Activated naive CD8-positive, alpha-beta T cell treated with anti-CD3 and anti-CD28 coated beads, Interleukin-2, amount 50 U/mL, for 24 hours (primary cell): Measurements from ENCODE around the gene SUMO3.
A peak's percentile ranks its signal among the peaks of the same experiment; 100 is the strongest.

ENCODE experiments used
- ATAC-seq: fragments of 150-1000 bp; cut with Tn5 transposase; one replicate; pipeline ENCODE4 v1.10.0; 2021
- DNase-seq: peaks from one replicate; pipeline ENCODE4 v3.0.0; 2021
- H3K27ac Mint-ChIP-seq: one replicate; pipeline ENCODE4 v1.8.0; 2021; ENCODE audit warnings: mild to moderate bottlenecking, mixed read lengths
- H3K27me3 Mint-ChIP-seq: one replicate; pipeline ENCODE4 v1.8.0; 2021; ENCODE audit warnings: mixed read lengths
- H3K36me3 Mint-ChIP-seq: one replicate; pipeline ENCODE4 v1.8.0; 2021; ENCODE audit warnings: low read depth, mixed read lengths
- H3K4me1 Mint-ChIP-seq: one replicate; pipeline ENCODE4 v1.8.0; 2021; ENCODE audit warnings: mixed read lengths
- H3K4me3 Mint-ChIP-seq: one replicate; pipeline ENCODE4 v1.8.0; 2021; ENCODE audit warnings: mild to moderate bottlenecking, moderate library complexity, mixed read lengths
- H3K9me3 Mint-ChIP-seq: one replicate; pipeline ENCODE4 v1.8.0; 2021; ENCODE audit warnings: mixed read lengths

The SUMO3 gene

GRCh38 chr21:44791246-44791645, 26.6 kb downstream of the SUMO3 start:
- H3K4me3 Mint-ChIP-seq = no peak overlapping the region
- no peak for DNase-seq
- peaks cover 51% of the 10 kb centered on the region for H3K36me3 Mint-ChIP-seq
- peaks cover 56% of the 10 kb centered on the region for H3K4me1 Mint-ChIP-seq
- no peaks in the 10 kb centered on the region for H3K27me3 Mint-ChIP-seq
- H3K27ac Mint-ChIP-seq = no peak overlapping the region
- no peaks in the 10 kb centered on the region for H3K9me3 Mint-ChIP-seq
- no peak for ATAC-seq

DNA sequence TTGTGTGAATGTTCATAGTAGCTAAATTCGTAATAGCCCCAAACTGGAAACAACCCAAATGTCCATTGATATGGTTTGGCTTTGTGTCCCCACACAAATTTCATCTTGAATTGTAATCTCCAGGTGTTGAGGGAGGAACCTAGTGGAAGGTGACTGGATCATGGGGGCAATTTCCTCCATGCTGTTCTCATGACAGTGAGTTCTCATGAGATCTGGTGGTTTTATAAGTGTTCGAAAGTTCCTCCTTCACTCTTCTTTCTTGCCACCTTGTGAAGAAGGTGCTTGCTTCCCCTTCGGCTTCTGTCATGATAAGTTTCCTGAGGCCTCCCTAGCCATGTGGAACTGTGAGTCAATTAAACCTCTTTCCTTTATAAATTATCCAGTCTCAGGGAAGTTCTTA, 27.5 kb downstream of the SUMO3 start:
- no peak overlapping the region for H3K4me3 Mint-ChIP-seq
- peak overlapping the region; percentile 52 for H3K27ac Mint-ChIP-seq
- H3K9me3 Mint-ChIP-seq = no peaks in the 10 kb centered on the region
- DNase-seq (no peak), ATAC-seq (no peak)
- peaks cover 53% of the 10 kb centered on the region for H3K36me3 Mint-ChIP-seq
- H3K4me1 Mint-ChIP-seq = peaks cover 53% of the 10 kb centered on the region
- no peaks in the 10 kb centered on the region for H3K27me3 Mint-ChIP-seq

GRCh38 chr21:44789880-44790279, 28.0 kb downstream of the SUMO3 start:
- no peak overlapping the region for H3K4me3 Mint-ChIP-seq
- DNase-seq = no peak
- H3K4me1 Mint-ChIP-seq = peaks cover 52% of the 10 kb centered on the region
- no peaks in the 10 kb centered on the region for H3K27me3 Mint-ChIP-seq
- peak; percentile 41 for ATAC-seq
- no peak overlapping the region for H3K27ac Mint-ChIP-seq
- no peaks in the 10 kb centered on the region for H3K9me3 Mint-ChIP-seq
- H3K36me3 Mint-ChIP-seq = peaks cover 56% of the 10 kb centered on the region

GRCh38 chr21:44785620-44786335, 32.1 kb downstream of the SUMO3 start:
- Mint-ChIP-seq H3K4me3 (no peak overlapping the region), H3K36me3 (peaks cover 42% of the 10 kb centered on the region), H3K4me1 (peaks cover 24% of the 10 kb centered on the region), H3K27me3 (no peaks in the 10 kb centered on the region), H3K9me3 (no peaks in the 10 kb centered on the region), H3K27ac (no peak overlapping the region)
- DNase-seq (no peak), ATAC-seq (no peak)

DNA sequence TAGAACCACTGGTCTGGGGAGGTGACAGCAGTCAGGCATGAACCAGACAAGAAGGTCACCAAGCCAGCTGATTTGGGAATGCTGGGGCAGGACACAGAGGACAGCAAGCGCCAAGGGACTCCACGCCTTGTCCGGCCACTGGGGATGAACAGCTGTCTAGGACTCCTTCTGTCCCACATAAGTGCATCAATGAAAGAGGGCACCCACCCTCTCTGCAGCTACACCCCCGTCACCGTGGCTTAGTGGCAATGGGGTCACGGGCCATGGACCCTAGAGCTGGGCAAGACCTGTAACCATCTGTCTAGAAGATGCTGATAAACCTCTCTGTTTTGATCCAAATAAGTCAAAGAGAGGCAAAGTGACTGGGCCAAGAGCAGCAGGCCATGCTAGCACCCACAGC, 33.1 kb downstream of the SUMO3 start:
- Mint-ChIP-seq H3K4me1 (peaks cover 22% of the 10 kb centered on the region), H3K4me3 (no peak overlapping the region), H3K36me3 (peaks cover 42% of the 10 kb centered on the region), H3K27ac (no peak overlapping the region), H3K9me3 (no peaks in the 10 kb centered on the region), H3K27me3 (no peaks in the 10 kb centered on the region)
- DNase-seq = no peak
- no peak for ATAC-seq

- DNase-seq (no peak), ATAC-seq (no peak)
- Mint-ChIP-seq H3K27ac (no peak overlapping the region), H3K36me3 (peaks cover 49% of the 10 kb centered on the region), H3K4me3 (no peak overlapping the region), H3K4me1 (peaks cover 19% of the 10 kb centered on the region), H3K27me3 (no peaks in the 10 kb centered on the region), H3K9me3 (no peaks in the 10 kb centered on the region)
Observed at GRCh38 chr21:44783020-44783696, 34.7 kb downstream of the SUMO3 start.

DNA sequence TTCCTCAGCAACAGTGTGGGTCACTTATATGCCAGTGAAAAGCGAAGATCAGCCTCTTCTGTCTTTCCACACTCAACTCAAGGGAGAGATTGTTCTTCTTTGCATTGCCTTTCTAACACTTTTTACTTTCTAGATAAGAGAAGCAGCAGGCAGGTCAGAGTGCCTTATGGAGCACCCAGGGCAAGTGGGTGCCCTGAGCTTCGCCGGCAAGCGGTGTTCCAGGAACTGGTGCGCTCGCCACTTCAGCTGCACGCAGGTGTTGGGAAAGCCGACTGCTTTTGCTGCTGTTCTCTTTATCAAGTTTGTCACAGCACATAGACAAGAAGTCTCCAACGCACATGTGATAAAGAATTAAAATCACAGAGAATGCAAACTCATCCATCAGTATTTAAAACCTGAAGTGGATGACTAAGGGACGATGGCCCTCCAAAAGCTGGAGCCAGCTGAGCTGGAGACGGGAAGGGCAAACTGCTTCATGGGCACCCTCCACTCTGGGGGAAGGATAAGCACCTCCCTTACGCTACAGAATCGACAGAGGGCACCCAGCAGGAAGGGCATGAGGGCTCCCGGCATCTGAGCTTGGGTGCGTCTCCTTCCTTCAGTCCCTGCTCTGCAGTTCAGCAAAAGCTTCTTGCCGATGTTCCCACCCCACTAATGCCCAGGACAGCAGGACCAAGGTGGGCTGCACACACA, 36.9 kb downstream of the SUMO3 start:
- H3K4me3 Mint-ChIP-seq = no peak overlapping the region
- no peak for DNase-seq
- H3K4me1 Mint-ChIP-seq = peaks cover 16% of the 10 kb centered on the region
- H3K27ac Mint-ChIP-seq = no peak overlapping the region
- H3K27me3 Mint-ChIP-seq = no peaks in the 10 kb centered on the region
- no peaks in the 10 kb centered on the region for H3K9me3 Mint-ChIP-seq
- peaks cover 49% of the 10 kb centered on the region for H3K36me3 Mint-ChIP-seq
- no peak for ATAC-seq

DNA sequence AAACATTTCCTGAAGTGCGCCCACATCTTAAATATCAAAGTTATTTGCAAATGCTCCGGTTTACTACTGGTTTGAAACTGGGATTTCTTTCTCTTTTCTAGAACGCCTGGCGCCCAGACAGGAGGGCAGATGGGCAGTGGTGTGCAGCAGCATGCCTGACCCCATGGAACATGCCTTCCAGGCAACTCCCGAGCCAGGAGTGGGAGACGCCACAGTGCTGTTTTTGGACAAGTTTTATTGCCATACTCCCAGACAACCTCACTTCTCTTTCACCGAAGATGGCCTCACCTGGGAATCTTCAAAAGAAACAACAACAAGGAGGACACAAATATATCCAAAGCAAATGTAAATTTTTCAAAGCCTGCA, 37.7 kb downstream of the SUMO3 start:
- no peaks in the 10 kb centered on the region for H3K9me3 Mint-ChIP-seq
- peaks cover 14% of the 10 kb centered on the region for H3K4me1 Mint-ChIP-seq
- DNase-seq (no peak), ATAC-seq (no peak)
- peaks cover 46% of the 10 kb centered on the region for H3K36me3 Mint-ChIP-seq
- no peak overlapping the region for H3K27ac Mint-ChIP-seq
- H3K27me3 Mint-ChIP-seq = no peaks in the 10 kb centered on the region
- no peak overlapping the region for H3K4me3 Mint-ChIP-seq

- Mint-ChIP-seq H3K4me1 (peaks cover 14% of the 10 kb centered on the region), H3K9me3 (no peaks in the 10 kb centered on the region), H3K27me3 (no peaks in the 10 kb centered on the region), H3K36me3 (peaks cover 51% of the 10 kb centered on the region), H3K27ac (no peak overlapping the region), H3K4me3 (no peak overlapping the region)
- no peak for DNase-seq
- no peak for ATAC-seq
Observed at GRCh38 chr21:44779417-44780136, 38.3 kb downstream of the SUMO3 start.

- Mint-ChIP-seq H3K36me3 (peaks cover 53% of the 10 kb centered on the region), H3K27ac (no peak overlapping the region), H3K9me3 (no peaks in the 10 kb centered on the region), H3K27me3 (no peaks in the 10 kb centered on the region), H3K4me3 (no peak overlapping the region), H3K4me1 (peaks cover 13% of the 10 kb centered on the region)
- DNase-seq (no peak), ATAC-seq (no peak)
Observed at GRCh38 chr21:44778983-44779382, 38.9 kb downstream of the SUMO3 start.

GRCh38 chr21:44778499-44778911, 39.4 kb downstream of the SUMO3 start:
- peaks cover 13% of the 10 kb centered on the region for H3K4me1 Mint-ChIP-seq
- no peaks in the 10 kb centered on the region for H3K27me3 Mint-ChIP-seq
- H3K36me3 Mint-ChIP-seq = peaks cover 53% of the 10 kb centered on the region
- DNase-seq (no peak), ATAC-seq (no peak)
- H3K27ac Mint-ChIP-seq = no peak overlapping the region
- H3K4me3 Mint-ChIP-seq = no peak overlapping the region
- no peaks in the 10 kb centered on the region for H3K9me3 Mint-ChIP-seq

DNA sequence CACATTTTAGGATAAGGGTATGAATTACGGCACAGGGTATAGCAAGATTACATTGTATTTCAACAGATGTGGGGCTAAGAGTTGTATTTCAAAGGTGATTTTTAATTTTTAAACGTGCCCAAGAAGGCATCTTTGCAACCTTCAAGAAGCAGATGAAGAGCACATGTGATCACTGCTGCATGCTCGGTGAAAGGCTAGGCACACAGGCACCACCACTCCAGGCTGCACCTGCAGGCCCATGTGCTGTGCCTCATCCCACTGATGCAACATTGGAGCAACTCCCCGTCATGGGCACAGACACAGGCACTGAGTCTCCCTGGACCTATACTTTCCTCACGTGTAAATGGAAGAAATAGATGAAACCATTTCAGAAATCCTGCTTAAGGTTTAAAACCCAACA, 39.8 kb downstream of the SUMO3 start:
- DNase-seq (no peak), ATAC-seq (no peak)
- Mint-ChIP-seq H3K27me3 (no peaks in the 10 kb centered on the region), H3K27ac (no peak overlapping the region), H3K4me3 (no peak overlapping the region), H3K9me3 (no peaks in the 10 kb centered on the region), H3K36me3 (peaks cover 49% of the 10 kb centered on the region), H3K4me1 (peaks cover 13% of the 10 kb centered on the region)

- no peak for DNase-seq
- peaks cover 3% of the 10 kb centered on the region for H3K4me1 Mint-ChIP-seq
- no peak overlapping the region for H3K4me3 Mint-ChIP-seq
- ATAC-seq = no peak
- peaks cover 54% of the 10 kb centered on the region for H3K36me3 Mint-ChIP-seq
- no peak overlapping the region for H3K27ac Mint-ChIP-seq
- no peaks in the 10 kb centered on the region for H3K9me3 Mint-ChIP-seq
- H3K27me3 Mint-ChIP-seq = no peaks in the 10 kb centered on the region
Observed at GRCh38 chr21:44774972-44775371, 42.9 kb downstream of the SUMO3 start.

DNA sequence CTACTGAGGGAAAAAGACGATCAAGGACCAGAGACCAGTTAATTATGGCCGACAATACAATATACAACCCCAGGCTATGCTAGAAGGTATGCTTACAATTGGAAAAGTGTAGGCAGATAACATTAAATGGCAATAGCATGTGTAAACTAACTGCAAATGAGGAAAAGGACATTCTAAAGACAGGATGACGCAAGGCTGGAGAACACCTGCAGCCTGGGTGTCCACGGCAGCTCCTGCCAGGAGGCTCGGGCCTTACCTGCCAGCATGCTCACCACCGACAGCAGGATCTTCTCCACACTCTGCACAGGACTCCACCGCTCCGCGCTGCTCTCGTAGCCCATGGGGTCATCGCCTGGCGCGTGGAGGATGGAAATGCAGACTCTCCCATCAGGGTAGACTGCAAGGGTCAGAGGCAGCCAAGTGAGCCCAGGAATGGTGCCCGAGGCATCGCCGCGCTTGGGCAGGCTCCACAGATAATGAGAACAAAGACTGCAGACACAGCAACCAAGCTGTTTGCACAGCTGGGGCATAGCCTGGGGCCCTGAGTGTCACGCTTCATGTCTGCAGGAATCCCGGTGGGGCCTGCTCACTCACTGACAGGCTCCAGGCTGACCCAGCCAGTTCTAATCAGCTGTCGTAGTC, 44.5 kb downstream of the SUMO3 start:
- Mint-ChIP-seq H3K4me1 (no peaks in the 10 kb centered on the region), H3K36me3 (peaks cover 58% of the 10 kb centered on the region), H3K4me3 (no peak overlapping the region), H3K27ac (no peak overlapping the region), H3K27me3 (no peaks in the 10 kb centered on the region), H3K9me3 (no peaks in the 10 kb centered on the region)
- ATAC-seq (no peak), DNase-seq (no peak)
